ELR (cell line): ENCODE measurements around the gene R3HDM4.
"Not testable (repeated sequence)": the region's sequence is repeated elsewhere in the genome, so short reads cannot be mapped to it uniquely, and the experiment has no call there.

Experiments
- DNase-seq: peaks from one replicate; pipeline ENCODE4 v3.0.0-alpha.2; 2015; ENCODE audit warnings: low read depth

Gene R3HDM4

GRCh38 chr19:892243-892893 is 20.7 kb downstream of the R3HDM4 start:
- DNase-seq: peak; percentile 38

- not testable (repeated sequence) for DNase-seq
Measured at GRCh38 chr19:891421-892200, 21.4 kb downstream of the R3HDM4 start.

GRCh38 chr19:890831-891230 is 22.2 kb downstream of the R3HDM4 start:
- DNase-seq: no peak

DNA sequence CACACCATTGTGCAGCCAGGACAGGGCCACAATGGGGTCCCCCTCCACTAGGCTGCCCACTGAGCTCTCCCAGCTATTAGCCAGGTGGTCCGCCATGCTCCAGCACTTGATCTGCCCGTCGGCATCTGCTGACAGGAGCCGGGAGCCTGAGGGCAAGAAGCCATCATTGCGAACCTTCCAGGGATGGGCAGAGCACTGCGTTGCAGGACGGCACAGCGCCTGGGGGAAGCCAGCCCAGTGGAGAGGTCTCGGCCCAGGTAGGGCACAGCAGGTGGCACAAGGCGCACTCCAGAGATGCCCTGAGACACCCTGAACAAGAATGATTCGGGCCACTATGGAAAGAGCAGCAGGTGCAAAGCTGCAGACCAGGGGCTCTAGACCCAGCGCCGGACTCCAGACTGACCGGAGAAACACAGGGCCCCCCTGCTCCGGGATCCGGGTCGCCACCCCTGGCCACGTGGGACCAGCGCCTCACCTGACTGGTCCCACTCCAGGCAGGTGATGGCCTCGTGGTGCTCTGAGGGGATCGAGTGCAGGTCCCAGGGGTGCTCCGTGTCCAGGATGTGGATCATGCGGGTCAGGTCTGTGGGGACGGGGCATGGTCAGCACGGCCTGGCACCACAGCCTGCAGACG is 23.2 kb downstream of the R3HDM4 start:
- DNase-seq: no peak

DNA sequence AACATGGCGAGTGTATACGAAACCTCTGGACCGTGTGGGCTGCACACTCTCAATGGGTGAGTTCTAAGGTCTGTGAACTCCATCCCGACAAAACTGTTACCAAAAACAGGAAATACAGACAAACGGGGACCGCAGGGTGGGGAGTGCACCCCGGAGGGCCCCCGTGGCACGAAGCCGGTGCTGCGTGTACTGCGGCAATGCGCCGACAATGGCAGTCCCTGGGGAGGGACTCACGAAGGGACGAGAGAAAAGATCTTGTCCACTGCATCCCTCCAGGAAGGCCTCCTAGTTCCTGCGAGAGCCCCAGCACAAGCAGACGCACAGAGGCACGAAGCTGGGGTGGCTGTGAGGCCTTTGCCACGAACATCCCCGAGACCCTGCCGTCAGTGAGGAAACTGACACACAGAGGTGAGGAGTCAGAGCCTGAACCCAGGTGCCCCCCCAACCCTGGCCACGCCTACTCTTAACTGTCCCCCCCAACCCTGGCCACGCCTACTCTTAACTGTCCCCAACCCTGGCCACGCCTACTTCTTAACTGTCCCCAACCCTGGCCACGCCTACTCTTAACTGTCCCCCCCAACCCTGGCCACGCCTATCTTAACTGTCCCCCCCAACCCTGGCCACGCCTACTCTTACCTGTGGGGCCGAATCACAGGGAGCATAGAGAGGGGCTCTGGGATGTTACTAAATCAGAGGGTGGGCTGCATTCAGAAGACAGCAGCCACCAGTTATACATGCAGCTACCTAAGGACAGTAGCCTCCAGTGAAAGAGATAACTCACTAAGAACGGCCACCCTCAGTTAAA is 24.2 kb downstream of the R3HDM4 start:
- no peak for DNase-seq

GRCh38 chr19:887599-887998 is 25.4 kb downstream of the R3HDM4 start:
- DNase-seq: no peak

DNA sequence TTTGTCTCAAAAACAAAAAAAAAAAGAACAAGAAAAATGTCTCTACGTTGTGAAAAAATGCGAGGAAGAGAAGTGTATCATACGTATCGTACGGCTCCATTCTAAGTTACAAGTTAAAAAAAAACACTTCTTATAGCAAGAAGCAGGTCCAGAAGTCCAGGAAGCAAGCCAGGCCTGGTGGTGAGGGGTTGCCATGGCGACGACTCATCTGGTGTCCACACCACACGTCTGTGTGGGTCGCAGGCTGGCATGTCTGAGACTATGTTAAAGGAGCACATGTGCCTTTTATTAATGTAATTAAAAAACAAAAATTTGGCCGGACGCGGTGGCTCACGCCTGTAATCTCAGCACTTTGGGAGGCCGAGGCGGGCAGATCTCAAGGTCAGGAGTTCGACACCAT is 25.9 kb downstream of the R3HDM4 start:
- DNase-seq: peak; percentile 70

GRCh38 chr19:885536-886224 is 27.3 kb downstream of the R3HDM4 start:
- DNase-seq: no peak

GRCh38 chr19:884420-885211 is 28.4 kb downstream of the R3HDM4 start:
- DNase-seq: no peak

DNA sequence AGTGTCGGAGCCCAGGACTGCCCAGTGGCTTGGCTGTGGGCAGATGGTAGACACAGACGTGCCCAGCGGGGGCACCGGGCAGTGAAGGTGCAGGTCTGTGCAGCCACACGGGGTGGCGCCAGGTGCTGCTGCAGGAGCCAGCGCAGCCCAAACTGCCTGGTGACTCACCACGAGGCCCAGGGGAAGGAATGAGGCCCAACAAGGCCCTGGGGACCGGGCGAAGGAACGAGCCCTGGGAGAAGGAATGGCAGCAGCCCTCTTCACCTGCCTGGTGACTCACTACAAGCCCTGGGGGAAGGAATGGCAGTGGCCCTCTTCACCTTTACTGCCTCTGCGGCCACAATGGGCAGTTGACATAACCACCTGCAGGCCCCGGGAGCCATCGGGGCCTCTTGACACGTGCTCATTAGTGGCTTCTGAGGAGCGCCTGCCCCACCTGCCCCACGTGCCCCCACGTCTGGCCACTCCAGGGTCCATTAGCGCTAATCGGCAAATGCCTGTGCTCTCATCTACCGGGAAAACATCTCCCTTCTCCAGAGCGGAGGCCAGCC is 29.3 kb downstream of the R3HDM4 start:
- DNase-seq: peak; percentile 25

DNA sequence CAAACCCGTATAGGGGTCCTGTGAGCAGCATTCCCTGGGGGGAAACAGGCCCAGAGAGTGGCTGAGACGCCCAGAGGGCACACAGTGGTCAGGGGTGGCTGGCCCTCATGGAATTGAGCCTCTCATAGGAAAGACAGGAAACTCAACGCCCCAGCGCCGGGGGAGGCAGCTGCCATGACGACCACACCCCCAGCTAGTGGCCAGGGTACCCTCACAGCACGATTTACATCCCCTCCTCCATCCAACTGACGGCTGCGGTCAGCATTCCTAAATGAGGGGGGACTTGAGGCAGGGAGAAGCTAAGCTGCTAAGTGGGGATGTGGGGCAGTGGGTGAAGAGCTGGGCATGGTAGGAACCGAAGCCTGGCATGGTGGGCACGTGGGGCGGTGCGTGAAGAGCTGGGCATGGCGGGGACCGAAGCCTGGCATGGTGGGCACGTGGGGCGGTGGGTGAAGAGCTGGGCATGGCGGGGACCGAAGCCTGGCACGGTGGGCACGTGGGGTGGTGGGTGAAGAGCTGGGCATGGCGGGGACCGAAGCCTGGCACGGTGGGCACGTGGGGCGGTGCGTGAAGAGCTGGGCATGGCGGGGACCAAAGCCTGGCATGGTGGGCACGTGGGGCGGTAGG is 30.0 kb downstream of the R3HDM4 start:
- no peak for DNase-seq

- DNase-seq: no peak
Measured at GRCh38 chr19:881385-882071, 31.5 kb downstream of the R3HDM4 start.

- no peak for DNase-seq
Measured at GRCh38 chr19:879711-880438, 33.1 kb downstream of the R3HDM4 start.

- DNase-seq: not testable (repeated sequence)
Measured at GRCh38 chr19:878751-879561, 34.1 kb downstream of the R3HDM4 start.

- not testable (repeated sequence) for DNase-seq
Measured at GRCh38 chr19:877992-878660, 34.9 kb downstream of the R3HDM4 start.

DNA sequence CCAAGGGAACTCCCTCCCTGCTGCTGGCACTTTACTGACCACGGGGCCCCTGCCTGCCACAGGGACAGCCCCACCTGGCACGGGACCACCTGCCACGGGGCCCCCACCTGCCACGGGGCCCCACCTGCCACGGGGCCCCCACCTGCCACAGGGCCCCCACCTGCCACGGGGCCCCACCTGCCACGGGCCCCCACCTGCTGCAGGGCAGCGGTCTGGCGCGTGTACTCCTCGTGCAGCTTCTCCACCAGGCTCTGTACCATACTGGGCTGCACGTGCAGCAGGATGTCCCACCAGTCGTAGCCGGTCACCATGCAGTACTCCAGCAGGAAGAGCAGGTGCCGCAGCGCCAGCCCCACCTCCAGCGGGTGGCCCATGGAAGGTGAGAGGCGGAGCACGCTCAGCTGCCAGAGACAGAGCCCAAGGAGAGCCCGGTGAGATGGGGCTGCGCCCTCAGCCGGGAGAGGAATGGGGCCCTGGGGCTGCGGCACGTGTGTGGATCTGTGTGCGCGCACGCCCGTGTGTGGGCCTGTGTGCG is 36.2 kb downstream of the R3HDM4 start:
- DNase-seq: no peak

- DNase-seq: no peak
Measured at GRCh38 chr19:876089-876488, 36.9 kb downstream of the R3HDM4 start.
